Caco-2 (cell line): ENCODE results near the gene LHFPL3. TPM values are rescaled to one million over a fixed set of nuclear protein-coding genes. Genes with fewer than 3 reads are reported as not detected.
A peak's percentile ranks its signal among the peaks of the same experiment; 100 is the strongest.

Experiments used
- BruUV-seq: library from RNA; stranded (reverse); fragments of 400-500 nt; replicated peaks from 2 replicates; lab custom pipeline; 2021; lab: Mats Ljungman, UMichigan
- CTCF ChIA-PET: fragments of 300-600 bp; sonication (Branson Sonifier 250); formaldehyde crosslinking; loops from one replicate; lab custom pipeline; 2022; ENCODE audit warnings: antibody characterized with exemption; lab: Charles Lee
- POLR2A ChIA-PET: fragments of 300-600 bp; sonication (Branson Sonifier 250); formaldehyde crosslinking; loops from one replicate; lab custom pipeline; 2022; ENCODE audit warnings: antibody characterized with exemption; lab: Charles Lee
- DNase-seq, 2 experiments: peaks; one replicate each; pipeline versions ENCODE4 v3.0.0 to v3.0.0-alpha.2; 2020 to 2022
- H3K27me3 ChIP-seq: replicated peaks from 2 replicates; pipeline ENCODE4 v1.6.0; 2011; ENCODE audit warnings: low read length; ENCODE audit not compliant: control insufficient read depth, insufficient read depth
- H3K36me3 ChIP-seq: 2 replicates; pipeline ENCODE4 v1.5.1; 2011; ENCODE audit warnings: low read length; ENCODE audit not compliant: control insufficient read depth, insufficient read depth
- H3K4me1 ChIP-seq: fragments of 250-450 bp; sonication (Bioruptor Pico); 2 replicates; pipeline ENCODE4 v1.5.1; 2020; ENCODE audit warnings: mild to moderate bottlenecking
- H3K4me3 ChIP-seq: 2 replicates; pipeline ENCODE4 v1.5.1; 2011; ENCODE audit warnings: low read depth, mild to moderate bottlenecking, control low read depth, low read length
- H3K9me3 ChIP-seq: fragments of 250-450 bp; sonication (Bioruptor Pico); 2 replicates; pipeline ENCODE4 v1.5.1; 2020; ENCODE audit warnings: mild to moderate bottlenecking, moderate library complexity
- H3K27ac Mint-ChIP-seq: one replicate; pipeline ENCODE4 v1.8.0; 2022; ENCODE audit warnings: mixed read lengths; ENCODE audit not compliant: unreplicated experiment
- H3K27me3 Mint-ChIP-seq: one replicate; pipeline ENCODE4 v1.8.0; 2022; ENCODE audit warnings: mixed read lengths; ENCODE audit not compliant: insufficient read depth, unreplicated experiment
- H3K36me3 Mint-ChIP-seq: one replicate; pipeline ENCODE4 v1.8.0; 2022; ENCODE audit warnings: mild to moderate bottlenecking, mixed read lengths; ENCODE audit not compliant: insufficient read depth, unreplicated experiment
- H3K4me1 Mint-ChIP-seq: one replicate; pipeline ENCODE4 v1.8.0; 2022; ENCODE audit warnings: low read depth, mixed read lengths; ENCODE audit not compliant: unreplicated experiment
- H3K4me3 Mint-ChIP-seq: one replicate; pipeline ENCODE4 v1.8.0; 2022; ENCODE audit warnings: mild to moderate bottlenecking, moderate library complexity, mixed read lengths; ENCODE audit not compliant: unreplicated experiment
- H3K9me3 Mint-ChIP-seq: one replicate; pipeline ENCODE4 v1.8.0; 2022; ENCODE audit warnings: mixed read lengths; ENCODE audit not compliant: unreplicated experiment
- CTCF ChIP-seq, 2 experiments: fragments of 200-600 bp in 1 of 2; IDR thresholded peaks; 1 replicate in 1 of 2; 2 replicates in 1 of 2; pipeline versions ENCODE4 v1.5.1 to v1.8.0; 2011 to 2022; ENCODE audit warnings: antibody characterized with exemption in 1 of 2, control low read depth in 1 of 2, inconsistent platforms in 1 of 2, low read depth in 1 of 2, low read length in 1 of 2, mild to moderate bottlenecking in 1 of 2, moderate library complexity in 1 of 2; ENCODE audit not compliant: insufficient read depth in 1 of 2, severe bottlenecking in 1 of 2, unreplicated experiment in 1 of 2
- intact Hi-C: fragments of 100-400 bp; cut with micrococcal nuclease; formaldehyde crosslinking; loops from one replicate; pipeline ENCODE4 v1.10.0; 2022; ENCODE audit not compliant: unreplicated experiment
- total RNA-seq: library from RNA; stranded (reverse); gene quantifications from 2 replicates; pipeline ENCODE4 v1.2.3, GENCODE V29; 2022

Gene LHFPL3
- total RNA-seq, 1 experiment from 2014 or later = not detected

DNA sequence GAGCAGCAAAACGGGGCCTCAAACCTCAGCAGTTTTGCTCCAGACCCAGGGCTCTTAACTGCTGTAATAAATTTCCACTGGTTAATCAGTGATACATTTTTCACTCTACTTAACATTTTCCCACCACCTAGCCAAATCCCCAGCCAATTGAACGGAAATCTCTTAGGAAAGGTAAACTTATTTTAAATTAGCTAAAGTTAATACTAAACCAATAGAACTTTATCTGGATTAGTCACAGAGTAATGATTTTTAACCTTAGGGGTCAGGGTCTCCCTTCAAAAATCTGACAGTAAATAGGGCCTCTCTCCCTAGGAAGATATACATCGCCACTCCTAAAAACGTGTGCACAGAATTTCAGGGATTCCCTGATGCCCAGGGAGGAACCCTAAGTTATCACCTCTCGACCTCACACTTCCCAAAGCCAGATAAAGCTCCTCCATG lies 598.2 kb downstream of the LHFPL3 start:
- CTCF ChIA-PET = interaction anchor here (0.6 to 1.1 kb wide), 4 partner anchors 24 to 695 kb away, joined by 3 to 12 read pairs (median 4); no protein-coding TSS in a partner anchor
- Histone ChIP-seq H3K9me3 (no peaks in the 10 kb centered on the region), H3K36me3 (no peaks in the 10 kb centered on the region), H3K27me3 (no peaks in the 10 kb centered on the region), H3K4me3 (peak overlapping the region; percentile 31; the same call in 1 of the 2 replicates), H3K4me1 (peaks cover 23% of the 10 kb centered on the region)
- TF ChIP-seq CTCF (IDR thresholded peaks at IDR 0.05; ENCODE audit: insufficient read depth in 1 of 2, low read depth in 1 of 2, low read length in 1 of 2, severe bottlenecking in 1 of 2, unreplicated experiment in 1 of 2) = no peak
- BruUV-seq = no TSS peak
- Mint-ChIP-seq H3K9me3 (no peaks in the 10 kb centered on the region), H3K4me3 (peak overlapping the region; percentile 31), H3K27ac (no peak overlapping the region), H3K27me3 (no peaks in the 10 kb centered on the region), H3K36me3 (no peaks in the 10 kb centered on the region), H3K4me1 (peaks cover 24% of the 10 kb centered on the region)
- POLR2A ChIA-PET = interaction anchor here (0.7 to 1.2 kb wide), 3 partner anchors 57 to 605 kb away, joined by 4 to 6 read pairs (median 5); no protein-coding TSS in a partner anchor
- intact Hi-C loops = loop anchor here (10.0 kb wide), 1 partner anchor 398 kb away; no protein-coding TSS in a partner anchor
- peak; percentile 23 to 56 for DNase-seq

DNA sequence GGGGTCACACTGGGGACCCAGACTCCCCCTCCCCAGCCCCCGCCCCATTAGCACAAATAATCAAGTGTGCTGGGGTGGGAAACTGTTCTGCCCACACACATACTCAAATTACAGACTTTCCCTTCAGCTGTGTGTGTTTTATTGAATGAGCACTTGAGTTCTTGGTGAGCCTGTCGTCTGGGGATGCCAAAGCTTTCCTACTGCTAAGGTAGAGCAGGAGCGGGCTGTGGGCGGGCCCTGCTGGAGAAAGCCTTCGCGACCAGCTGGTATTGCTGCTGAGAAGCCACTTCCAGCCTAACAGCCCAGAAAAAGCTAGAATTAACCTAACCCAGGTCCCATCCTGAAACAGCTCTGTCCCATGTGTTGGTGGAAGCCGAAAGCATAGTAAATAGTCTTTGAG lies 598.7 kb downstream of the LHFPL3 start:
- ChIA-PET POLR2A (interaction anchor here (0.7 to 1.2 kb wide), 2 partner anchors 57 to 605 kb away, joined by 4 to 6 read pairs; no protein-coding TSS in a partner anchor), CTCF (interaction anchor here (0.6 to 1.1 kb wide), 4 partner anchors 23 to 696 kb away, joined by 3 to 12 read pairs (median 4); no protein-coding TSS in a partner anchor)
- peak; percentile 38 to 73 for DNase-seq
- H3K27me3 ChIP-seq = no peaks in the 10 kb centered on the region
- Mint-ChIP-seq H3K36me3 (no peaks in the 10 kb centered on the region), H3K4me1 (peaks cover 24% of the 10 kb centered on the region), H3K9me3 (no peaks in the 10 kb centered on the region), H3K27me3 (no peaks in the 10 kb centered on the region), H3K27ac (no peak overlapping the region), H3K4me3 (peak overlapping the region; percentile 31)
- no peaks in the 10 kb centered on the region for H3K9me3 ChIP-seq
- no peaks in the 10 kb centered on the region for H3K36me3 ChIP-seq
- no peak overlapping the region for H3K4me3 ChIP-seq
- BruUV-seq = no TSS peak
- TF ChIP-seq CTCF (IDR thresholded peaks at IDR 0.05; ENCODE audit: insufficient read depth in 1 of 2, low read depth in 1 of 2, low read length in 1 of 2, severe bottlenecking in 1 of 2, unreplicated experiment in 1 of 2) = no peak
- H3K4me1 ChIP-seq = peaks cover 23% of the 10 kb centered on the region
- intact Hi-C loops = loop anchor here (10.0 kb wide), 1 partner anchor 398 kb away; no protein-coding TSS in a partner anchor

GRCh38 chr7:104928721-104929400 lies 600.5 kb downstream of the LHFPL3 start:
- H3K4me3 ChIP-seq = no peak overlapping the region
- H3K36me3 ChIP-seq = no peaks in the 10 kb centered on the region
- CTCF ChIA-PET = no interaction called here
- POLR2A ChIA-PET = no interaction called here
- H3K4me3 Mint-ChIP-seq = no peak overlapping the region
- no peaks in the 10 kb centered on the region for H3K27me3 ChIP-seq
- H3K9me3 ChIP-seq = no peaks in the 10 kb centered on the region
- peaks cover 25% of the 10 kb centered on the region for H3K4me1 Mint-ChIP-seq
- no peak for DNase-seq
- intact Hi-C loops = loop anchor here (10.0 kb wide), 1 partner anchor 396 kb away; no protein-coding TSS in a partner anchor
- H3K27me3 Mint-ChIP-seq = no peaks in the 10 kb centered on the region
- no peak for TF ChIP-seq CTCF (IDR thresholded peaks at IDR 0.05; ENCODE audit: insufficient read depth in 1 of 2, low read depth in 1 of 2, low read length in 1 of 2, severe bottlenecking in 1 of 2, unreplicated experiment in 1 of 2)
- peaks cover 18% of the 10 kb centered on the region for H3K4me1 ChIP-seq
- no peak overlapping the region for H3K27ac Mint-ChIP-seq
- H3K36me3 Mint-ChIP-seq = no peaks in the 10 kb centered on the region
- H3K9me3 Mint-ChIP-seq = no peaks in the 10 kb centered on the region
- BruUV-seq = no TSS peak
